HG03342 (cell line): Measurements from ENCODE around the gene SEC11A.
"Not testable (repeated sequence)": the region's sequence is repeated elsewhere in the genome, so short reads cannot be mapped to it uniquely, and the experiment has no call there.

Experiments used
- ATAC-seq: cut with Tn5 transposase; IDR thresholded peaks from one replicate; pipeline ENCODE4 v1.9.1; 2021; ENCODE audit warnings: mild to moderate bottlenecking, moderate library complexity; ENCODE audit not compliant: unreplicated experiment

Gene SEC11A

DNA sequence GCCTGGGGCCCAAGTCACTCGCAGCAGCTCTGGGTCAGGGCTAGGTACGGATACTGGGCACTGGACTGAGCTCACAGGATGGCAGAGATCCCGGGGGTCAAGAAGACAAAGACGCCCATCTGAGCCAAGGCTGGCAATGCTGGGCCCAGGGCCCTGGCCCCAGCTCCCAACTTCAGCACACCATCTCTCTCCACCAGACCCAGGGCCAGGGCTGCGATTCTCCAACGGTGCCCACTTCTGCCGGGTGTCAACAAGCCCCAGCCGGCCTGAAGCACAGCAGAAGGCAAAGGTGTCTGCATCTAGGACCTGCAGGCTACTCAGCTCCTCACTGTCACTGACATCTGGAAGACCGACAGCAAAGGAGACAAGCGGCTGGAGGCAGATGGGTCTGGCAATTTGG, 70.4 kb downstream of the SEC11A start:
- ATAC-seq = no peak

DNA sequence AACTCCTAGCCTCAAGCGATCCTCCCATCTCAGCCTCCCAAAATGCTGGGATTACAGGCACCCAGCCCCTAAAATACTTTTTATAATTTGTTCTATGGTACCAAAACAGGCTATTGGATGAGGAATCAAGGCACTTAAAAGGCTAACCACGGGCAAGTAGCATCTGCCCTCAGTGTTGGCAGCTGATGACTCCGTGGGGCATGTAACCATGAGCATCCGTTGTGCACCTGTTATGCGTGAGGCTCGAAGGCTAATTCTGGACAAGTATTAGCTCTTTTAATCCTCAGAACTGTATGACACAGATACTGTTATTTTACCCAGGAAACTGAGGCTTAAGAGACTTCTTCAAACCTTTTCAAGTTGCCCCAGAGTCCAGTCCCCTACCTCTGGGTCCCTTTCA, 72.1 kb downstream of the SEC11A start:
- ATAC-seq = no peak

DNA sequence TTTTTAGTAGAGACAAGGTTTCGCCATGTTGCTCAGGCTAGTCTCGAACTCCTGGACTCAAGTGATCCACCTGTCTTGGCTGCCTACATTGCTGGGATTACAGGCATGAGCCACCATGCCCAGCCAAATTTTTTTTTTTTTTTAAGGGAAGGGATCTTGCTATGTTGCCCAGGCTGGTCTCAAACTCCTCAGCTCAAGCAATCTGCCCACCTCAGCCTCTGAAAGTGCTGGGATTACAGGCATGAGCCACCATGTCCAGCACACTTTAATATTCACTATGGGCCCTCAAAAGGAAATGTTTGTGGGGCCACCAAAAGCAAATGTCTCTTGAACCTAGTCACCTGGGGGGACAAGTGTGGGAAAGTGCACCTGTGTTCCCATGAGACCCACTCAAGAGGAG, 73.3 kb downstream of the SEC11A start:
- not testable (repeated sequence) for ATAC-seq

DNA sequence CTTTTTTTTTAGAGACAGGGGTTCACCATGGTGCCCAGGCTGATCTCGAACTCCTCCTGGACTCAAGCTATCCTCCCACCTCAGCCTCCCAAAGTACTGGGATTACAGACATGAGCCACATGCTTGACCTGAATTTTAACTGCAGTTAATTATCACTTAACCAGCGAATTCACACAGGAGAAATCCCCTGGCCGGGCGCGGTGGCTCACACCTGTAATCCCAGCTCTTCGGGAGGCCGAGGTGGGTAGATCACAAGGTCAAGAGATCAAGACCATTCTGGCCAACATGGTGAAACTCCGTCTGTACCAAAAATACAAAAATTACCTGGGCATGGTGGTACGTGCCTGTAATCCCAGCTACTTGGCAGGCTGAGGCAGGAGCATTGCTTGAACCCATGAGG, 74.1 kb downstream of the SEC11A start:
- ATAC-seq = not testable (repeated sequence)

DNA sequence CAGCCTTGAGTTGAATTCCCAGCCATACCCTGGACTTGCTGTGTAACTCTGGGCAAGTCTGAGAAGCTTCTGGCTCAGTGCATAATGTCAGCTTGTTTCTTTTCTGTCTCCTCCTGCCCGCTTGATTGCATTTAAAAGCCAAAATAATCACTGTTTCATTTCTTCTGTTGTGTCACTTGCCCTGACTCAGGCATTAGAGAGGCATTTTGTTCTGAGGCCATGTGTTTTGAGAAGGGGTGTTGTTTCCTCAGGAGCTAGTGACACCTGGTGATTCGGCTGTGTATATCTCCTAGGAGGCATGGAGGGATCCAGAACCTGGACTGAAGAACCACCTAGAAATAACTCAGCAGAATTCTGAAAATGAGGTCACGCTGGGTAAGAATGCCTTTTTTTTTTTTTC, 77.8 kb downstream of the SEC11A start:
- ATAC-seq = no peak

DNA sequence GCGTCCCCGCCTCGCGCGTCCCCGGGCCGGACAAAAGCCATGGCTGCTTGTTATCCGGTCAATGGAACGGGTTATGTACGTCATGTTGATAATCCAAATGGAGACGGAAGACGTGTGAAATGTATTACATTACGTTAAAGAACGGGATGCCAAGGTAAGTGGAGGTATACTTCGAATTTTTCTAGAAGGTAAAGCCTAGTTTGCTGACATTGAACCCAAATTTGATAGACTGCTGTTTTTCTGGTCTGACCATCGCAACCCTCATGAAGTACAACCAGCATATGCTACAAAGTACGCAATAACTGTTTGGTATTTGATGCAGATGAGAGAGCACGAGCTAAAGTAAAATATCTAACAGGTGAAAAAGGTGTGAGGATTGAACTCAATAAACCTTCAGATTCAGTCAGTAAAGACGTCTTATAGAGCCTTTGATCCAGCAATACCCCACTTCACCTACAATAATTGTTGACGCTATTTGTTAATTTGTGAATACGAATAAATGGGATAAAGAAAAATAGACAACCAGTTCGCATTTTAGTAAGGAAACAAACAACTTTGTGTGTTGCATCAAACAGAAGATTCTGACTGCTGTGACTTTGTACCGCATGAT, 81.6 kb downstream of the SEC11A start:
- ATAC-seq = no peak

DNA sequence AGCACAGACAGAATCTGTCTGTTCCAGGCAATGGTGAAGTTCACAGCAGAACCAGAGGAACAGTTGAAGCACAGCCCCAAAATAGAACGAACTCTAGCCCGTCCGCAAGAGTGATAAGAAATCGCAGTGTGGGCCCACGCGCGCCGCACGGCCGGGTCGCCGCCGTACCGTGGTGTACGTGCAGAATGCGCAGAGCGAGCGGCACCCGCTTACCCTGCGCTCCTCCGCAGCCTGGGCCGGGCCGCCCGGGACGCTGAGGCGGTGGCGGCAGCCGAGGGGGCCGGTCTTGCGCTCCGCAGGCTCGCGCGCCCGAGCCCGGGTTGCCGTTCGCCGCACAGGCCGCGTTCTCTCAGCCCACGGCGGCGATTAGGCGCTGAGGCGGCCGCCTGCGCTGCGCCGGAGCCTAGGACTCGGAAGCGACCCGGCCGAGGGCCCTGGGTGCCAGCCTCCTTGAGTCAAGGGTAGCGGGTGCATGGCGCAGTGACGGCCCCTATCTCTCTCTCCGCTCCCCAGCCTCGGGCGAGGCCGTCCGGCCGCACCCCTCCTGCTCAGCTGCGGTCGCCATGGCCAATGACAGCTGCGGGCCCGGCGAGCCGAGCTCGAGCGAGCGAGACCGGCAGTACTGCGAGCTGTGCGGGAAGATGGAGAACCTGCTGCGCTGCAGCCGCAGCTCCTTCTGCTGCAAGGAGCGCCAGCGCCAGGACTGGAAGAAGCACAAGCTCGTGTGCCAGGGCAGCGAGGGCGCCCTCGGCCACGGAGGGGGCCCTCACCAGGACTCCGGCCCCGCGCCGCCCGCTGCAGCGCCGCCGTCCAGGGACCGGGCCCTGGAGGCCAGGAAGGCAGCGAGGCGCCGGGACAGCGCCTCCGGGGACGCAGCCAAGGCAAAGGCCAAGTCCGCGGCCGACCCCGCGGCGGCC, 82.4 kb downstream of the SEC11A start:
- ATAC-seq = peak; percentile 28

DNA sequence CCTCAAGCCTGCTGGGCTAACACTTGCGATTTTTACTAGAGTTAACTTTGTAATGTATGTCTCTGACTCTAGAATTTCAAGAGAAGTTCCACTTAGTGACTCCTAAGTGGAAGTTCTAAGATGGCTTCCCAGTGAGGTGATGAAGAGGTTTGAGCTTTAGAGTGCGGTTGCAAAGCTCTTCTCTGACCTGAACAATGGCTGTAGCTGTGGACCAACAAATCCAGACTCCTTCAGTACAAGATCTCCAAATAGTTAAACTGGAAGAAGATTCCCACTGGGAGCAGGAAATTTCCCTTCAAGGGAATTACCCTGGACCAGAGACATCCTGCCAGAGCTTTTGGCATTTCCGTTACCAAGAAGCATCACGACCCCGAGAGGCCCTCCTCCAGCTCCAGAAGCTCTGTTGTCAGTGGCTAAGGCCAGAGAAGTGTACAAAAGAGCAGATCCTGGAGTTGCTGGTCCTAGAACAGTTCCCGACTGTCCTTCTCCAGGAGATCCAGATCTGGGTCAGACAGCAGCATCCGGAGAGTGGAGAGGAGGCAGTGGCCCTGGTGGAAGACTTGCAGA, 84.2 kb downstream of the SEC11A start:
- no peak for ATAC-seq

DNA sequence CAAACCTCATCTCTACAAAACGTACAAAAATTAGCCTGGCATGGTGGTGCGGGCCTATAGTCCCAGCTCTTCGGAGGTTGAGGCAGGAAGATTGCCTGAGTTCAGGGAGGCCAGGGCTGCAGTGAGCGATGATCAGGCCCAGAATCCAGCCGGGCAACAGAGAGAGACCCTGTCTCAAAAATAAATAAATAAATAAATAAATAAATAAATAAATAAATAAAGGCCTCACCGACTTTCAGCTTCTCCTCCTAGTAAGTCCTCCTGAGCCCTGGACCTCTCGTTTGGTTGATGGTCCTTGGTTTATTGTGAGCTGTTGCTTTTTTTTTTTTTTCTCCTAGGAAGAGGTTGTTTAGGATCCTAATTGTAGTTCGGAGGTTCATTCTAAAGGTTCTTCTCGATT, 86.9 kb downstream of the SEC11A start:
- no peak for ATAC-seq

DNA sequence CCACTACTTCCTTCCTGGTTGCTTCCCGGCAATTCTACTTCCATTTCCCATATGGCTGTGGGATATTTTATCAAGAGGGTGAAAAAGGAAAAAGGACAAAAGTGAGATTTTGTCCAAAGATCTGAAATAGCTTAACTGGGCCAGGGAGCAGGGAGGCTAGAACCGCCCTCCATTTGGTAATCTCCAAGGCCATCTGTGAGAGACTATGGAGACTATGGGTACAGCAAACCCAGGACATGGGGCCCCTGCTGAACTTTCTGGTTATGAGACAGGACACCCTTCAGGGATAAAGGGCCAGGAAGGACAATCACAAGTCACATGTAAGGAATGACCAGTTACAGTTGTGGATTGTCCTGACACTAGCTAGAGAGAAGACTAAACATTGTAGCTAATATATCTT, 90.8 kb downstream of the SEC11A start:
- no peak for ATAC-seq

DNA sequence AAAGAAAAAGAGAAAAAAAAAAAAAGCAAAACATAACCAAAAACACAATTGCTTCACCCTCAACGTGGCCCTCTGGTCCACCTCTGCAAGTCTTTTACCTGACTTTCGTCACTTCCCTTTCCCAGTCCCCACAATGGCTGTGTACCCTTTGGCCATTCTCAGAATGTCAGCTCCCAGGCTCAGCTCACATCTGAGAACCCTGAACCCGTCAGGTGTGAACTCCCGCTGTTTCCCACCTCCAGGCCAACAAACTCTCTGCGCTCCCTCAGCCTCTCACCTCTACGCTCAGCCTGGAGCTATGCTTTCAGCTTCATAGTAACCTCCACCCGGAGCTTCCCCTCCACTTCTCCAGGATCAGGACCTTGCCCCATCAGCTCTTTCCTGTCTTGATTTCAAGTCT, 91.6 kb downstream of the SEC11A start:
- no peak for ATAC-seq

DNA sequence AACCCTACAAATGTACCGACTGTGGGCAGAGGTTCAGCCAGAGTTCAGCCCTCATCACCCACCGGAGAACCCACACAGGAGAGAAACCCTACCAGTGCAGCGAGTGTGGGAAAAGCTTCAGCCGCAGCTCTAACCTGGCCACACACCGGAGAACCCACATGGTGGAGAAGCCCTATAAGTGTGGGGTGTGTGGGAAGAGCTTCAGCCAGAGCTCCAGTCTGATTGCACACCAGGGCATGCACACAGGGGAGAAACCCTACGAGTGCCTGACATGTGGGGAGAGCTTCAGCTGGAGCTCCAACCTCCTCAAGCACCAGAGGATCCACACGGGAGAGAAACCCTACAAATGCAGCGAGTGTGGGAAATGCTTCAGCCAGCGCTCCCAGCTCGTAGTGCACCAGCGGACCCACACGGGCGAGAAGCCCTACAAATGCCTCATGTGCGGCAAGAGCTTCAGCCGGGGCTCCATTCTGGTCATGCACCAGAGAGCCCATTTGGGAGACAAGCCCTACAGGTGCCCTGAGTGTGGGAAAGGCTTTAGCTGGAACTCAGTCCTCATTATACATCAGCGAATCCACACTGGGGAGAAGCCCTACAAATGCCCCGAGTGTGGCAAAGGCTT, 94.5 kb downstream of the SEC11A start:
- ATAC-seq = no peak

DNA sequence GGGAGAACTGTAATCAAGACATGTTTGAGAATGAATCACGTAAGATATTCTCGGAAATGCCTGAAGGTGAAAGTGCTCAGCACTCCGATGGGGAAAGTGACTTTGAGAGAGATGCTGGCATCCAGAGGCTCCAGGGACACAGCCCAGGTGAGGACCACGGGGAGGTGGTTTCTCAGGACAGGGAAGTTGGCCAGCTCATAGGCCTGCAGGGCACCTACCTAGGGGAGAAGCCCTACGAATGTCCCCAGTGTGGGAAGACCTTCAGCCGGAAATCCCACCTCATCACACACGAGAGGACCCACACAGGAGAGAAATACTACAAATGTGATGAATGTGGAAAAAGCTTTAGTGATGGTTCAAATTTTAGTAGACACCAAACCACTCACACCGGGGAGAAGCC, 95.3 kb downstream of the SEC11A start:
- ATAC-seq = no peak
